ENCODE measurements around the gene FYB1.

- no peak for TF ChIP-seq EZH2 (IDR thresholded peaks at IDR 0.05; ENCODE audit: borderline replicate concordance, low read depth, low read length, poor library complexity, severe bottlenecking)
- TF ChIP-seq, protein P1, sequence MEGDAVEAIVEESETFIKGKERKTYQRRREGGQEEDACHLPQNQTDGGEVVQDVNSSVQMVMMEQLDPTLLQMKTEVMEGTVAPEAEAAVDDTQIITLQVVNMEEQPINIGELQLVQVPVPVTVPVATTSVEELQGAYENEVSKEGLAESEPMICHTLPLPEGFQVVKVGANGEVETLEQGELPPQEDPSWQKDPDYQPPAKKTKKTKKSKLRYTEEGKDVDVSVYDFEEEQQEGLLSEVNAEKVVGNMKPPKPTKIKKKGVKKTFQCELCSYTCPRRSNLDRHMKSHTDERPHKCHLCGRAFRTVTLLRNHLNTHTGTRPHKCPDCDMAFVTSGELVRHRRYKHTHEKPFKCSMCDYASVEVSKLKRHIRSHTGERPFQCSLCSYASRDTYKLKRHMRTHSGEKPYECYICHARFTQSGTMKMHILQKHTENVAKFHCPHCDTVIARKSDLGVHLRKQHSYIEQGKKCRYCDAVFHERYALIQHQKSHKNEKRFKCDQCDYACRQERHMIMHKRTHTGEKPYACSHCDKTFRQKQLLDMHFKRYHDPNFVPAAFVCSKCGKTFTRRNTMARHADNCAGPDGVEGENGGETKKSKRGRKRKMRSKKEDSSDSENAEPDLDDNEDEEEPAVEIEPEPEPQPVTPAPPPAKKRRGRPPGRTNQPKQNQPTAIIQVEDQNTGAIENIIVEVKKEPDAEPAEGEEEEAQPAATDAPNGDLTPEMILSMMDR (conservative IDR thresholded peaks at IDR 0.05; ENCODE audit: low read depth, low read length), result no peak
Observed at GRCh38 chr5:39218482-39219402, 621 bp downstream of the FYB1 start.

Measured in A673 (cell line).